Naive B cell (primary cell): ENCODE results near the gene BMP7. TPM values are rescaled to one million over a fixed set of nuclear protein-coding genes. Genes with fewer than 3 reads are reported as not detected.
"Not testable (repeated sequence)": the region's sequence is repeated elsewhere in the genome, so short reads cannot be mapped to it uniquely, and the experiment has no call there.

ENCODE experiments used
- ATAC-seq, 2 donors: fragments of 150-1000 bp; cut with Tn5 transposase; 2 replicates each; pipeline ENCODE4 v1.10.0; 2021; ENCODE audit warnings: low read depth in 2 of 2, mild to moderate bottlenecking in 2 of 2, moderate library complexity in 2 of 2
- DNase-seq: peaks from one replicate; pipeline ENCODE4 v3.0.0; 2022
- H3K27ac Mint-ChIP-seq, 6 donors: one replicate each; pipeline ENCODE4 v1.8.0; 2020 to 2022; ENCODE audit warnings: mild to moderate bottlenecking in 6 of 6, mixed read lengths in 6 of 6, moderate library complexity in 5 of 6, inconsistent platforms in 2 of 6
- H3K27me3 Mint-ChIP-seq, 3 donors: one replicate each; pipeline ENCODE4 v1.8.0; 2021 to 2022; ENCODE audit warnings: mixed read lengths in 3 of 3, mild to moderate bottlenecking in 1 of 3
- H3K36me3 Mint-ChIP-seq, 2 donors: one replicate each; pipeline ENCODE4 v1.8.0; 2020 to 2022; ENCODE audit warnings: mixed read lengths in 2 of 2, inconsistent platforms in 1 of 2, mild to moderate bottlenecking in 1 of 2
- H3K4me1 Mint-ChIP-seq, 3 donors: one replicate each; pipeline ENCODE4 v1.8.0; 2020 to 2022; ENCODE audit warnings: mixed read lengths in 3 of 3, inconsistent platforms in 1 of 3, mild to moderate bottlenecking in 1 of 3, moderate library complexity in 1 of 3
- H3K4me3 Mint-ChIP-seq, 8 donors: one replicate each; pipeline ENCODE4 v1.8.0; 2020 to 2022; ENCODE audit warnings: mild to moderate bottlenecking in 8 of 8, mixed read lengths in 8 of 8, moderate library complexity in 8 of 8, inconsistent platforms in 2 of 8
- H3K9me3 Mint-ChIP-seq, 7 donors: one replicate each; pipeline ENCODE4 v1.8.0; 2020 to 2022; ENCODE audit warnings: mixed read lengths in 7 of 7, mild to moderate bottlenecking in 5 of 7, inconsistent platforms in 2 of 7, moderate library complexity in 1 of 7
- polyA plus RNA-seq, 6 donors: library from polyadenylated mRNA; unstranded; fragments of 300-500 nt; fragmentation: Illumina TruSeq; gene quantifications; one replicate each; pipeline ENCODE4 v1.2.3, GENCODE V29; 2021; ENCODE audit warnings: low read depth in 6 of 6

BMP7 gene
- polyA plus RNA-seq, 6 donors from 2014 or later = not detected

- ATAC-seq = no peak
- DNase-seq = no peak
- no peaks in the 10 kb centered on the region for H3K9me3 Mint-ChIP-seq
- H3K27ac Mint-ChIP-seq = no peak overlapping the region
- peaks cover 7 to 10% (median 8%) of the 10 kb centered on the region in 3 donors for H3K4me1 Mint-ChIP-seq
- H3K36me3 Mint-ChIP-seq = no peaks in the 10 kb centered on the region
- H3K27me3 Mint-ChIP-seq = peaks cover 51 to 85% (median 71%) of the 10 kb centered on the region in 3 donors
- H3K4me3 Mint-ChIP-seq = no peak overlapping the region
These were observed 2.1 kb upstream of the BMP7 start for GRCh38 chr20:57268399-57269076.

- Mint-ChIP-seq H3K36me3 (no peaks in the 10 kb centered on the region), H3K9me3 (peaks cover 0 to 1% (median 0%) of the 10 kb centered on the region in 7 donors), H3K4me1 (peaks cover 7 to 10% (median 8%) of the 10 kb centered on the region in 3 donors), H3K4me3 (no peak overlapping the region), H3K27me3 (peaks cover 55 to 94% (median 75%) of the 10 kb centered on the region in 3 donors), H3K27ac (no peak overlapping the region)
- DNase-seq (no peak), ATAC-seq (no peak)
These were observed 849 bp upstream of the BMP7 start for GRCh38 chr20:57267158-57267821.

- H3K36me3 Mint-ChIP-seq = no peaks in the 10 kb centered on the region
- no peak overlapping the region for H3K4me3 Mint-ChIP-seq
- H3K9me3 Mint-ChIP-seq = peaks cover 0 to 1% (median 0%) of the 10 kb centered on the region in 7 donors
- peaks cover 58 to 94% (median 82%) of the 10 kb centered on the region in 3 donors for H3K27me3 Mint-ChIP-seq
- no peak for DNase-seq
- no peak for ATAC-seq
- no peak overlapping the region for H3K27ac Mint-ChIP-seq
- H3K4me1 Mint-ChIP-seq = peaks cover 7 to 10% (median 8%) of the 10 kb centered on the region in 3 donors
These were observed 497 bp downstream of the BMP7 start for GRCh38 chr20:57265997-57266290.

GRCh38 chr20:57265336-57265996, 975 bp downstream of the BMP7 start:
- Mint-ChIP-seq H3K9me3 (peaks cover 0 to 1% (median 0%) of the 10 kb centered on the region in 7 donors), H3K27me3 (peaks cover 58 to 94% (median 82%) of the 10 kb centered on the region in 3 donors), H3K4me3 (no peak overlapping the region), H3K27ac (no peak overlapping the region), H3K36me3 (no peaks in the 10 kb centered on the region), H3K4me1 (peaks cover 7 to 10% (median 8%) of the 10 kb centered on the region in 3 donors)
- no peak for DNase-seq
- no peak for ATAC-seq

- H3K36me3 Mint-ChIP-seq, H3K9me3 Mint-ChIP-seq, H3K4me1 Mint-ChIP-seq, H3K27ac Mint-ChIP-seq, ATAC-seq, DNase-seq, H3K4me3 Mint-ChIP-seq: not testable (repeated sequence)
- H3K27me3 Mint-ChIP-seq = peaks cover 58 to 94% (median 82%) of the 10 kb centered on the region in 3 donors
These were observed 1.5 kb downstream of the BMP7 start for GRCh38 chr20:57264908-57265335.

GRCh38 chr20:57263801-57264792, 2.3 kb downstream of the BMP7 start:
- Mint-ChIP-seq H3K36me3 (no peaks in the 10 kb centered on the region), H3K9me3 (peaks cover 0 to 1% (median 0%) of the 10 kb centered on the region in 7 donors), H3K27ac (peak overlapping the region in 1 of 6 donors; percentile 47), H3K4me1 (peaks cover 7 to 10% (median 8%) of the 10 kb centered on the region in 3 donors), H3K4me3 (no peak overlapping the region), H3K27me3 (peaks cover 58 to 94% (median 80%) of the 10 kb centered on the region in 3 donors)
- DNase-seq (no peak), ATAC-seq (no peak)

- H3K4me3 Mint-ChIP-seq = no peak overlapping the region
- ATAC-seq (no peak), DNase-seq (no peak)
- H3K9me3 Mint-ChIP-seq = peaks cover 0 to 1% (median 0%) of the 10 kb centered on the region in 7 donors
- no peak overlapping the region for H3K27ac Mint-ChIP-seq
- peaks cover 62 to 91% (median 79%) of the 10 kb centered on the region in 3 donors for H3K27me3 Mint-ChIP-seq
- H3K36me3 Mint-ChIP-seq = no peaks in the 10 kb centered on the region
- H3K4me1 Mint-ChIP-seq = peaks cover 7 to 10% (median 8%) of the 10 kb centered on the region in 3 donors
These were observed 3.4 kb downstream of the BMP7 start for GRCh38 chr20:57262784-57263609.

- ATAC-seq (no peak), DNase-seq (no peak)
- peaks cover 5% of the 10 kb centered on the region in 3 donors for H3K4me1 Mint-ChIP-seq
- H3K4me3 Mint-ChIP-seq = no peak overlapping the region
- H3K27me3 Mint-ChIP-seq = peaks cover 64 to 89% (median 79%) of the 10 kb centered on the region in 3 donors
- H3K27ac Mint-ChIP-seq = no peak overlapping the region
- no peaks in the 10 kb centered on the region for H3K36me3 Mint-ChIP-seq
- H3K9me3 Mint-ChIP-seq = peaks cover 0 to 1% (median 0%) of the 10 kb centered on the region in 7 donors
These were observed 4.1 kb downstream of the BMP7 start for GRCh38 chr20:57262301-57262700.

- Mint-ChIP-seq H3K27ac (no peak overlapping the region), H3K9me3 (peaks cover 0 to 1% (median 0%) of the 10 kb centered on the region in 7 donors)
These were observed 4.8 kb downstream of the BMP7 start for GRCh38 chr20:57261457-57262251.

GRCh38 chr20:57260934-57261333, 5.5 kb downstream of the BMP7 start:
- Mint-ChIP-seq H3K9me3 (peaks cover 0 to 1% (median 0%) of the 10 kb centered on the region in 7 donors), H3K27ac (no peak overlapping the region), H3K4me3 (no peak overlapping the region), H3K27me3 (peaks cover 67 to 92% (median 83%) of the 10 kb centered on the region in 3 donors), H3K4me1 (no peaks in the 10 kb centered on the region), H3K36me3 (no peaks in the 10 kb centered on the region)
- no peak for ATAC-seq
- DNase-seq = no peak

More at GRCh38 chr20:57261457-57262251, 4.8 kb downstream of the BMP7 start:
- Mint-ChIP-seq H3K27me3 (peaks cover 63 to 88% (median 79%) of the 10 kb centered on the region in 3 donors), H3K36me3 (no peaks in the 10 kb centered on the region), H3K4me1 (no peaks in the 10 kb centered on the region), H3K4me3 (no peak overlapping the region)
- no peak for ATAC-seq
- DNase-seq = no peak
